Transverse colon (tissue), 3 donors: ENCODE data around the gene ZSWIM1.
A peak's percentile ranks its signal among the peaks of the same experiment; 100 is the strongest.

Source experiments
- EP300 ChIP-seq: sonication (generic); formaldehyde crosslinking; IDR thresholded peaks from one replicate; pipeline ENCODE4 v1.6.1; 2017; ENCODE audit warnings: antibody characterized with exemption, low read depth
- POLR2A ChIP-seq: fragments of 450-650 bp; IDR thresholded peaks from one replicate; pipeline ENCODE4 v1.6.1; 2016; ENCODE audit warnings: antibody characterized with exemption, mild to moderate bottlenecking, moderate library complexity
- TF ChIP-seq, protein P1 (sequence below), 5 experiments: fragments of 200-600 bp in 3 of 5; fragments of 450-650 bp in 2 of 5; sonication (generic) in 3 of 5; IDR thresholded peaks; 1 replicate in 2 of 5; 2 replicates in 3 of 5; pipeline ENCODE4 v1.5.1; 2016 to 2017; ENCODE audit warnings: antibody characterized with exemption in 5 of 5, inconsistent platforms in 3 of 5, mild to moderate bottlenecking in 2 of 5, moderate library complexity in 1 of 5

DNA sequence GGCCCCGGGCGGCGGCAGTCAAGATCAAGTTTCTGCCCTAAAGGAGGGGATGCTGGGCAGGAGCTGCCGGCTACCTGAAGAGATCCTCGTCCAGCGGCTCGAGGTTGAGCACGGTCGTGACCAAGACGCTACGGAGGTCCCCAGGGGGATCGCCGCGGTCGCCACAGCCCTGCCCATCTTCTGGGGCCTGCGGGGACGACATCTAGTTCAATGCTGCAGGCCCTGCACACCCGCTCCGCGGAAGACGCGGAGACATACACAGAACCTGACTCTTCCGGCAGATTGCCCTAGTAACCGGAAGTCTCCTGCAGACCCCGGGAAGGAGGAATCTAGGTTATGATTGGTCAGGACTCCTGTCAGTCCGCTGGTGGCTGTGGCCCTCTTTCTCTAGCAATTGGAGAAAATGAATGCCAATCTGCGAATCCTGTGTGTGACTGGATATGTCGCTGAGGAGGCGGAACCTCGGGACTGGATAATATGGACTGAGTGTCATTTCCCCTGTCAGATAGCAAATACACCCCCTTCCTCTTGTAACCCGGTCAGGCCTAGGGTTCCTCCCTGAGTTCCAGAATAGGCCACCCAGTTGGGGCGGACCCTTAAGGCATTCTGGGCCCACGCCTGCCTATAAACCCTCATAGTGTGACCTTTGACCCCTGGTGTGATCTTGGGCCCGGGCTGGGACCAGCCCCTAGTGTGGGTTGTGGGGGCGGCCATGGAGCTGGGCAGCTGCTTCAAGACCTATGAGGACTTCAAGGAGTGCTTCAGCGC, 23.7 kb upstream of the ZSWIM1 start, which contains the start of the genes ACOT8 and ZSWIM3:
- TF ChIP-seq POLR2A (peak; percentile 84), EP300 (no peak)
- TF ChIP-seq, protein P1, sequence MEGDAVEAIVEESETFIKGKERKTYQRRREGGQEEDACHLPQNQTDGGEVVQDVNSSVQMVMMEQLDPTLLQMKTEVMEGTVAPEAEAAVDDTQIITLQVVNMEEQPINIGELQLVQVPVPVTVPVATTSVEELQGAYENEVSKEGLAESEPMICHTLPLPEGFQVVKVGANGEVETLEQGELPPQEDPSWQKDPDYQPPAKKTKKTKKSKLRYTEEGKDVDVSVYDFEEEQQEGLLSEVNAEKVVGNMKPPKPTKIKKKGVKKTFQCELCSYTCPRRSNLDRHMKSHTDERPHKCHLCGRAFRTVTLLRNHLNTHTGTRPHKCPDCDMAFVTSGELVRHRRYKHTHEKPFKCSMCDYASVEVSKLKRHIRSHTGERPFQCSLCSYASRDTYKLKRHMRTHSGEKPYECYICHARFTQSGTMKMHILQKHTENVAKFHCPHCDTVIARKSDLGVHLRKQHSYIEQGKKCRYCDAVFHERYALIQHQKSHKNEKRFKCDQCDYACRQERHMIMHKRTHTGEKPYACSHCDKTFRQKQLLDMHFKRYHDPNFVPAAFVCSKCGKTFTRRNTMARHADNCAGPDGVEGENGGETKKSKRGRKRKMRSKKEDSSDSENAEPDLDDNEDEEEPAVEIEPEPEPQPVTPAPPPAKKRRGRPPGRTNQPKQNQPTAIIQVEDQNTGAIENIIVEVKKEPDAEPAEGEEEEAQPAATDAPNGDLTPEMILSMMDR (IDR thresholded peaks at IDR 0.05), result no peak
